ENCODE data around the gene SIRT7.

SIRT7 gene

DNA sequence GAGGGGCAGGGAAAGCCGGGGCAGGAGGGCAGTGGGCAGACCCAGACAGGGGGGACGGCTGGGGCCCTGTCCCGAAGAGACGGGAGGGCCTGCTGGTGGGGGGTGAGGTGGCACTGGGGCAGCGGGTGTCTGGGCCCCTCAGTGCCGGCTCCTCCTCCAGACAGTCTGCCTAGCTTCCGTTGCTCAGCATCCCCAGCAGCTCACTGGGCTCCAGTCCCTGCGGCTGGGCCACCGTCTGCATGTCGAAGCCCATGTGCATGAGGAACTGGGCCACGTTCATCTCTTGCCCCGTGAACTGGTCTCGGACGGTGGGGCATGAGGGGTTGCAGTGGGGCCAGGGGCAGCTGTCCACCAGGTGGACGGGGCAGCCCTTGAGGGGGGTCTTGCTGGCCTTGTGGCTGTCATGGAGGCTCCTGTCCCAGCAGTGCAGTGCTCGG lies 34.8 kb upstream of the SIRT7 start:
- DNase-seq (ENCODE audit: low read depth, low spot score), result no peak
- in situ Hi-C loops (cut with HindIII; ENCODE audit: low sequenced_read_pairs), result no loop called here
- no peak overlapping the region for H3K4me3 ChIP-seq (ENCODE audit: low read depth, low read length)
- TF ChIP-seq, protein P1, sequence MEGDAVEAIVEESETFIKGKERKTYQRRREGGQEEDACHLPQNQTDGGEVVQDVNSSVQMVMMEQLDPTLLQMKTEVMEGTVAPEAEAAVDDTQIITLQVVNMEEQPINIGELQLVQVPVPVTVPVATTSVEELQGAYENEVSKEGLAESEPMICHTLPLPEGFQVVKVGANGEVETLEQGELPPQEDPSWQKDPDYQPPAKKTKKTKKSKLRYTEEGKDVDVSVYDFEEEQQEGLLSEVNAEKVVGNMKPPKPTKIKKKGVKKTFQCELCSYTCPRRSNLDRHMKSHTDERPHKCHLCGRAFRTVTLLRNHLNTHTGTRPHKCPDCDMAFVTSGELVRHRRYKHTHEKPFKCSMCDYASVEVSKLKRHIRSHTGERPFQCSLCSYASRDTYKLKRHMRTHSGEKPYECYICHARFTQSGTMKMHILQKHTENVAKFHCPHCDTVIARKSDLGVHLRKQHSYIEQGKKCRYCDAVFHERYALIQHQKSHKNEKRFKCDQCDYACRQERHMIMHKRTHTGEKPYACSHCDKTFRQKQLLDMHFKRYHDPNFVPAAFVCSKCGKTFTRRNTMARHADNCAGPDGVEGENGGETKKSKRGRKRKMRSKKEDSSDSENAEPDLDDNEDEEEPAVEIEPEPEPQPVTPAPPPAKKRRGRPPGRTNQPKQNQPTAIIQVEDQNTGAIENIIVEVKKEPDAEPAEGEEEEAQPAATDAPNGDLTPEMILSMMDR (IDR thresholded peaks at IDR 0.05; ENCODE audit: low read depth, low read length), result no peak

DNA sequence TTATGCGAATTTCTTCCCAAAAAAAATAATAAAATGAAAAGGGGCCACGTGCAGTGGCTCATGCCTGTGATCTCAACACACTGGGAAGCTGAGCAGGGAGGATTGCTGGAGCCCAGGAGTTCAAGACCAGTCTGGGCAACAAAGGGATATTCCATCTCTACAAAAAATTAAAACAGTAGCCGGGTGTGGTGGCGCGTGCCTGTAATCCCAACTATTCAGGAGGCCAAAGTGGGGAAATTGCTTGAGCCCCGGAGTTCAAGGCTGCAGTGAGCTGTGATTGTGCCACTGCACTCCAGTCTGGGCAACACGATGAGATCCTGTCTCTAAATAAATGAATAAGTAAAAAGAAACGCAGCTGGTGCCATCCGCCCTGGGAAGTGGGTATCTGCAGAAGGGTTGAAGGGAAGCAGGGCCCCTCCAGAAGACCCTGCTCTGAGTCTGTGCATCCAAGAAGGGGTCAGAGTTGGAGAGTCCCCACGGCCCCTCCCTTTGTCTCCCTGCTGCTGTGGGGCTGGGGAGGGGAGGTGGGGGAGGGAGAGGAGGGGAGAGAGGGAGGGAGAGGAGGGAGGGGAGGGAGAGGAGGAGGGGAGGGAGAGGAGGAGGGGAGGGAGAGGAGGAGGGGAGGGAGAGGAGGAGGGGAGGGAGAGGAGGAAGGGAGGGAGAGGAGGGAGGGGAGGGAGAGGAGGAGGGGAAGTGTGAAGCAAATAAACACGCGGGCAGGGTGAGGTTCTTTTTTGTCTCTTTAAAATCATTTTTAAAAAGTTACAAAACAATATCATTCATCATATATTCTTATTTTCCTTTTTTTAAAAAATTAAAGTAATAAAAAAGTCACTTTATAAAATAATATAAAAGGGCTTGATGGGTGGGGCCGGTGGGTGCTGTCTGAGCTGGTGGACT lies 34.1 kb upstream of the SIRT7 start:
- DNase-seq (ENCODE audit: low read depth, low spot score), result no peak
- H3K4me3 ChIP-seq (ENCODE audit: low read depth, low read length), result no peak overlapping the region
- in situ Hi-C loops (cut with HindIII; ENCODE audit: low sequenced_read_pairs), result no loop called here
- TF ChIP-seq, protein P1 (IDR thresholded peaks at IDR 0.05; ENCODE audit: low read depth, low read length), result no peak

DNA sequence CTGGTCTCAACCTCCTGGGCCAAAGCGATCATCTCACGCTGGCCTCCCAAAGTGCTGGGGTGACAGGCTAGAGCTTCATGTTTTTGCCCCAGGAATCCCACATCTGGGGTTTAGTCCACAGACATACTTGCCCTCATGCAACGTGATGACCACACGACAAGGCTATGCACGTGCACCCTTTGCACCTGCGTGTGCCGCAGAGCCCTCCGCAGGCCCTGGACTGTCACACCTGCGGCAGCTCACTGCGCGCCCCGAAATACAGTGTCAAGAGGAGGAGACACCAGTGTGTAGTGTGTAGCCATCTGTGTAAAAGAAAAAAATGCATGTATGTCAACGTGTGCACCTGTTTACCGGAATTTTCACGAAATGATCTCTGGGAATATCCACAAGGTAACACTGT lies 32.5 kb upstream of the SIRT7 start:
- H3K4me3 ChIP-seq (ENCODE audit: low read depth, low read length), result no peak overlapping the region
- in situ Hi-C loops (cut with HindIII; ENCODE audit: low sequenced_read_pairs), result no loop called here
- TF ChIP-seq, protein P1 (IDR thresholded peaks at IDR 0.05; ENCODE audit: low read depth, low read length), result no peak
- DNase-seq (ENCODE audit: low read depth, low spot score), result no peak

DNA sequence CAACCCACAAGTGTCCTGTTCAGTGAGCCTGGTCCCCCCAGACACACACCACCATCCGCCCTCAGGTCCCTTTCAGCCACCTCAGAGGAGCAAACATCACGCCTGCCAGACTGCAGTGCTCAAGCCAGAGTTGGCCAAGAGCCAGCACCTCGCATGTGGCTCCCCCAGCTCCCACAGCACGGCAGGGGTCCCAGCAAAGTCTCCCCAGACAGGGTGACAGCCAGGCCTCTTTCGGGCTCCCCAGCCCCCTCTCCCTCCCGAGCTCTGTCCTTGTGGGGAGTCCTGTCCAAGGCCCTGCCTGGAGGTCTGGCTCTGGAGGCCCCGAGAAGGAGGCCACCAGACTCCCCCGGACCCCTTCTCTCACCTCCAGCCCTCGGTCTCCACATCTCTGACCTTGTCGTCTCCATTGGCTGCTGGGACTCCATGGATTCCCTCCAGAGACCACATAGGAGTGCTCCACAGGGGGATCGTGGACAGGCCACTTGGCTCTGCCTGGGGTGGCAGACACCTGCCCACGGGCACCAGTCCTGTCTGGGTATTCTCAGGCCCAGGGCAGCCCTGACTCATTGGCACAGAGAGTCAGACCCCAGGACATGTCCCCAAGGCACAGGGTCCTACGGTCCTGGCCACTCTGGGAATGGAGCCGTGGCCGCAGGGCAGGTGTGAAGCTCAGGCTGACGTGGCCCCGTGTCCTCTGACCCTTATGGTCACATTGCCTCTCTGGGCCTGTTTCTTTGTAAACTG lies 30.8 kb upstream of the SIRT7 start:
- in situ Hi-C loops (cut with HindIII; ENCODE audit: low sequenced_read_pairs), result no loop called here
- TF ChIP-seq, protein P1 (IDR thresholded peaks at IDR 0.05; ENCODE audit: low read depth, low read length), result no peak
- no peak overlapping the region for H3K4me3 ChIP-seq (ENCODE audit: low read depth, low read length)
- DNase-seq (ENCODE audit: low read depth, low spot score), result no peak

DNA sequence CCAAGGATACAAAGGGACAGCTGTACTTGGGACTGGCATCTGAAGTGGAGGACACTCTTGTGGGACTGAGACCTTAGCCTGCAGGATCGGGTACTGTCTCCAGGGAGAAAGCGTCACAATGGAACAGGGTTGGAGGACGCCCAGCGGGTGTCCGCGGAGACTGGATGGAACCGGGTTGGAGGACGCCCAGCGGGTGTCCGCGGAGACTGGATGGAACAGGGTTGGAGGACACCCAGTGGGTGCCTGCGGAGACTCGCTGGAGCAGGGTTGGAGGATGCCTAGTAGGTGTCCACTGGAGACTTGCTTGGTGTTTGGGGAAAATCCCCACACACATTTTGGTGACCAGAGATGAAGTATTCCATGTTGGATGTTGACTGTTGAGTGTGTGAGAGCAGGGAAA lies 29.2 kb upstream of the SIRT7 start, which contains the start of gene MYADML2:
MYADML2 (minus strand) TSS at position 45 of the 400 bp plus-strand sequence. CDS start 5,492 bp downstream, outside the sequence.
- TF ChIP-seq, protein P1 (IDR thresholded peaks at IDR 0.05; ENCODE audit: low read depth, low read length), result no peak
- DNase-seq (ENCODE audit: low read depth, low spot score), result no peak
- in situ Hi-C loops (cut with HindIII; ENCODE audit: low sequenced_read_pairs), result no loop called here
- H3K4me3 ChIP-seq (ENCODE audit: low read depth, low read length), result no peak within 1 kb of the TSS

DNA sequence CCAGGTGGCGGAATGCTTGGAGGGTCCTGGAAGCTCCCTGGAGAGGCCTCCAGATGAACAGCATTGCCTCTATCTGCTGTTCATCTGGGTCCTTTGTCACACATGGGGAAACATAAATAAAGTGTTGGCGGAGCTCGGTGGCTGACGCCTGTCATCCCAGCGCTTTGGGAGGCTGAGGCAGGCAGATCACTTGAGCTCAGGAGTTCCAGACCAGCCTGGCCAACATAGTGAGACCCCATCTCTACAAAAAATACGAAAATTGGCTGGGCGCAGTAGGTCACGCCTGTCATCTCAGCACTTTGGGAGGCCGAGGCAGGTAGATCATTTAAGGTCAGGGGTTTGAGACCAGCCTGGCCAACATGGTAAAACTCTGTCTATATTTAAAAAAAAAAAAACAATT lies 26.9 kb upstream of the SIRT7 start:
- no peak overlapping the region for H3K4me3 ChIP-seq (ENCODE audit: low read depth, low read length)
- no peak for DNase-seq (ENCODE audit: low read depth, low spot score)
- TF ChIP-seq, protein P1 (IDR thresholded peaks at IDR 0.05; ENCODE audit: low read depth, low read length), result no peak
- in situ Hi-C loops (cut with HindIII; ENCODE audit: low sequenced_read_pairs), result no loop called here
